NCI-H510A treated with DMSO at 0.1 percent for 48 hours (cell line): ENCODE results near the gene ALOX15.
"Not testable (repeated sequence)": the region's sequence is repeated elsewhere in the genome, so short reads cannot be mapped to it uniquely, and the experiment has no call there.

ENCODE experiments used
- DNase-seq: peaks from one replicate; lab custom pipeline; 2025; lab: John Stamatoyannopoulos, UW

Gene ALOX15

DNA sequence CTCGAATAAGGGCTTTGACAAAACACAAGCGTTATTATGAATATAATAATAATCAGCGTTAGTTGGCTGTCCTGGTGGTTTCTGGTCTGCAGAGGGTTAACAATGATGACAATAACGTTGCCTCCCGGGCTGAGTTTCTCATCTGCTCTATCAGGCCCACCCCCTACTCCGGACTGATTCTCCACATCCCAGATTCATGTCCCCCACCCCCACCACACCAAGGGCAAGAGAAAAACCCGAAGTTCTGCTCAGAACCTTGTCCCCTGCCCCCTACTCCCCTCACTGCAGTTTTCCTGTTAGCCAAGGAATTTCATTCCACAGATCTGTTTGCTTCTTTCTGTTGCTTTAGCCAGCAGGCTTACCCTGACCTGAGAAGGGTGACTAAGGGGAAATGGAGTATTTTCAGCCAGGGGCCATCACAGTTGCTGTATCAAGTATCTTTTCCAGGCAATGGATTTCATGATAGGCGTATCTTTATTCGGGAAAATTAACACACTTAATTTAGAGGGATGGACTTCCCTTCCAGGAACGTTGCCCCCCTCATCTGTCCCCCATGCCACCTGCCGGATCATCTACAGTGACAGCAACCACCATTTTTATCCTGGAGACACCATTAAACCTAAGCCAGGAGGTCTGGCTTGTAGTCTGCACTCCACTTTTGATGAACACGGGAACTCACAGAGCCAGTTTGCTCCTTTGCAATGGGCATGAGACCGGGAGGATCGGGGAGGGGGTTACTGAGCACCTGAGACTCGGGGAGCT lies 23.7 kb downstream of the ALOX15 start:
- DNase-seq = no peak

GRCh38 chr17:4617090-4617489 lies 24.4 kb downstream of the ALOX15 start:
- DNase-seq = no peak

DNA sequence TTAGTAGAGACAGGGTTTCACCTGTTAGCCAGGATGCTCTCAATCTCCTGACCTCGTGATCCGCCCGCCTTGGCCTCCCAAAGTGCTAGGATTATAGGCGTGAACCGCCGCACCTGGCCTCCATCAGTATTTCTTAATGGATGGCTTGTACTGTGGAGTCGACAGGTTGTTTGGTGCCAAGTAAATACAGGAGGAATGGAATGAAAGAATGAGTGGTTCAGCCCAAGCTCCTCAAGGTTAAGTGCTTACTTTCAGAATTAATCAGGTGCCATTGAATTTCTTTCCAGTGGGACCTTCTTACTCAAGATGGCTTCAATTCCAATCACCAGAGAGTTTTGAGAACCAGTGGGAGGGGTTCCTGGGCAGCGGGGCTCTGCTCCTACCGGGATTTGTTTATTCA lies 25.0 kb downstream of the ALOX15 start:
- DNase-seq = peak; percentile 6

GRCh38 chr17:4610656-4611055 lies 30.8 kb downstream of the ALOX15 start:
- DNase-seq = no peak

DNA sequence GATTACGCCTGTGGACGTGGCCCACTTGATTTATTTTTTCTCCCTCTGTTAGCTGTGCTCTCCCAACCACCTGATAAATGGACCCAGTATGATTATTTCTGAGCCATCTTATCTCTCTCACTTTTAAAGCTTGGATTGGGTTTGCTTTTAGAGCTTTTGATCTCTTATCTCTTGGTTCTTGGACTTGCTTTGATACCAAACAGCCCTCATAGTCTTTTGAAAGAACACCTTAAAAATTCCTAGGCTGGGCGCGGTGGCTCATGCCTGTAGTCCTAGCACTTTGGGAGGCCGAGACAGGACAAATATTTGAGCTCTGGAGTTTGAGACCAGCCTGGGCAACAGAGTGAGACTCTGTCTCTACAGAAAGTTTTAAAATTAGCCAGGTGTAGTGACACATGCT lies 31.3 kb downstream of the ALOX15 start:
- no peak for DNase-seq

GRCh38 chr17:4609761-4610160 lies 31.7 kb downstream of the ALOX15 start:
- DNase-seq = no peak

DNA sequence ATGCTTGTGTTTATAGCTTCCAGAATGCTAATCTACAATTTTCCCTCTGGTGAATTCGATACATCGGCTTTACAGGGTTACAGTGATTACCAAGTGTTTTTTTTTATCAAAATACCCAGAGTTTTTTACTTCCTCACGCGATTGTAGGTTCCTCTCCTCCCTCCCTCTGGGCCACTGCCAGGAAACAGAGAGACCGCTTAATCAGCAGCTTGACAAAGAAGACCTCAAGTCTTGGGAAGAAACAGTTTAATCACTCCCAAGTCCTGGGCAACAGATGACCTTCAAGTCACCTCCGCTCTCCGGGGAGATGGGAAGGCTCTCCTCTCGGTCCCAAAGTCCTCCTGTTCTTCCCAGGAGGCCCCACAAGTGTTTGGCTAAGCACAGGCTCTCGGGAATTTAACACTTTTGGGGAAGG lies 33.7 kb downstream of the ALOX15 start:
- DNase-seq = no peak

DNA sequence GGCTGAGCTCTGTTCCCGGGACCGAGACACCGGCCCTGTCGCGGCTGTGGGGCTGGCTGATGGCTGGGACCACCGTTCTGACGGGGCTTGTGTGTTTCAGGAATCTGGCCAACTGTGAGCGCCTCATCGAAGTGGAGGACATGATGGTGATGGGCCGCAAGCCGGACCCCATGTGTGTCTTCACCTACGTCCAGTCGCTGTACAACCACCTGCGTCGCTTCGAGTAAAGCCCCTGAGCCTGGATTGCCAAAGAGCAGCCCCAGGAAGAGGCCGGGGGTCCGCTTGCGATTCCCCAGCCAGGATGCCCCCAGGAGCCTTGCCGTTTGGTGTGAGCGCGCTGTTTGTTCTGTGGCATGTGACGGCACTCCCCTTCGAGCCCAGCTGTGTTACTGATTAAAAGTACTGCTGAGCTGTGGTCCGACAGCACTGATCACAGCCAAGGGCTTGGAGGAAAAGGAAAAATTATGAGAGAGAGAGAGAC lies 34.2 kb downstream of the ALOX15 start:
- DNase-seq = no peak

DNA sequence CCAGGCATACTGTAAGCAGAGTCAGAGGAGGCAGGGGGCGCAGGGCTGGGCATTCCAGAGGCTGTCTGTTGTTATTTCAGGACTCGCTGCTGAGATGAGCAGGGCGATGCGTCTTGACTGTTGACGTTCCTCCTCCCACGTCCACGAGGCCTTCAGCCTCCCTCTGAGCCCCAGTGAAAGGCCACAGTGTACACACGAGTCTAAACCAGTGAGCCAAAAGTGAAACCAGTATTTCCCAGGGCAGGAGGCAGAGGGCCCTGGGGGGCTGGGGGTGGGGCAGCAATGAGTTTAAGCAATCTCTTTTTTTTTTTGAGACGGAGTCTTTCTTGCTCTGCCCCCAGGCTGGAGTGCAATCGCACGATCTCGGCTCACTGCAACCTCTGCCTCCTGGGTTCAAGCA lies 35.7 kb downstream of the ALOX15 start:
- no peak for DNase-seq

DNA sequence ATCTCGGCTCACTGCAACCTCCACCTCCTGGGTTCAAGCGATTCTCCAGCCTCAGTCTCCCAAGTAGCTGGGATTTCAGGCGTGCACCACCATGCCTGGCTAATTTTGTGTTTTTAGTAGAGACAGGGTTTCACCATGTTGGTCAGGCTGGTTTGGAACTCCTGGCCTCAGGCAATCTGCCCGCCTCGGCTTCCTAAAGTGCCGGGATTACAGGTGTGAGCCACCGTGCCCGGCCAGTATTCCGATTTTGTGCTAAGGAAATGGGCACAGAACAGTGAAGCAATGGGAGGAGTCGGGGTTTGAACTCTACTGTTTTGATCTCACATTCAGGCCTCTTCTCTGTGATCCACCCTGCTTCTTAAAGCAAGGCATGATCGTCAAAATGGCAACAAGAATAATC lies 36.7 kb downstream of the ALOX15 start:
- not testable (repeated sequence) for DNase-seq

GRCh38 chr17:4604111-4604644 lies 37.3 kb downstream of the ALOX15 start:
- DNase-seq = peak; percentile 49

DNA sequence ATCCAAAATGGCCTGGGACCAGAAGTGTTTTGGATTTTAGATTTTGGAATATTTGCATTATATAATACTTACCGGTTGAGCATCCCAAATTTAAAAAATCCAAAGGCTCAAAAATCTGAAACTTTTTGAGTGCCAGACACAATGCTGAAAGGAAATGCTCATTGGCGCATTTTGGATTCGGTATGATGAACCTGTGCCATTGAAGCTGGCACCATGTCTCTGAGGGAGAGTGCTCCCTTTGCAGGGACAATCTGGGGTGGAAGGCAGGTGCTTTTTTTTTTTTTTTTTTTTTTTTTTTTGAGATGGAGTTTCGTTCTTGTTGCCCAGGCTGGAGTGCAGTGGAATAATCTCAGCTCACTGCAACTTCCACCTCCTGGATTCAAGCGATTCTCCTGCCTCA lies 39.4 kb downstream of the ALOX15 start:
- DNase-seq = no peak

GRCh38 chr17:4601326-4601725 lies 40.2 kb downstream of the ALOX15 start:
- no peak for DNase-seq

DNA sequence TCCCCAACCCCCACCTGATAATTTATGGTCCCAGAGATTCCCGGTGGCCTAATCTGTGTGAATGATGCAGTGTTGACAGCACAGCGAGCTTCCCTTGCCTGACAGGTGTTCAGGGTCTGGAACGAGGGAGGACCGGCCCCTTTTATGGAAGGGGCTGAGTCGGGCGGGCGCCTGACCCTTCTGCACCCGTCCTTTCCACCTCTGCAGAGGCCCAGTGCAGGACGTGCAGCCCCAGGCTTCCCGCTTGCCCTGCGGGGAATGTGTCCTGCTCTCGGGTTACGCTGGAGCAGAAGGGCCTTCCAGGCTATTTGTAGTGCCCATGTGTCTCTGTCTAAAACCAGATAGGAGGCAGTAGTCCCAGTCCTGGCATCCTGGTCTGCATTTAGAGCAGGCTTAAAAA lies 40.9 kb downstream of the ALOX15 start:
- DNase-seq = peak; percentile 15

- DNase-seq = peak; percentile 65
Measured at GRCh38 chr17:4599505-4600281, 41.8 kb downstream of the ALOX15 start.

GRCh38 chr17:4598776-4599504 lies 42.5 kb downstream of the ALOX15 start:
- DNase-seq = no peak

GRCh38 chr17:4597975-4598374 lies 43.5 kb downstream of the ALOX15 start:
- no peak for DNase-seq

DNA sequence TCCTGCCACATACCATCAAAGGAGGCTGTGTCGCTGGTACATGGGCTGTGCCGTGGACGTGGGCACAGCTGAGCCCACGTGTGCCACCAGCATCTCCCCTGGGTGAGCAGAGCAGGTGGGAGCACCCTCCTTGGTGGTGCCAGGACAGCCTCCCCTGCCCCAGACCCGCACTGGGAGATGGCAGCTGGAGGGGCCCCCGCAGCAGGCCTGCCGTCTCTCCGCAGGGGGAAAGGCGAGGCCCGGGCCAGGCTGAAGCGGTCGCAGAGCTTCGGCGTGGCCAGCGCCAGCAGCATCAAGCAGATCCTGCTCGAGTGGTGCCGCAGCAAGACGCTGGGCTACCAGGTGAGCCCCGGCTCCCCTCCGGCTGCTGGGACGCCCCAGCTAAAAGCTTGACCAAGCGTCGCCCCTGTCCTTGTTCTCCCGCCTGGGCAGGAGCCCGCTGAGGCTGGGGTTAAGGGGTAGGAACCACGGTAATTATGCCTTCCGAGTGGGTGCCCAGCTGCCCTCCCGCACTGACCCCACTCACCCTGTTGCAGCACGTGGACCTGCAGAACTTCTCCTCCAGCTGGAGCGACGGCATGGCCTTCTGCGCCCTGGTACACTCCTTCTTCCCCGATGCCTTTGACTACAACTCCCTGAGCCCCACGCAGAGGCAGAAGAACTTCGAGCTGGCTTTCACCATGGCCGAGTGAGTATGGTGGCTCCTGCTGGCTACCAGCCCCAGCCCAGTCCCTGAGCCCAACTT lies 44.7 kb downstream of the ALOX15 start:
- DNase-seq = no peak

DNA sequence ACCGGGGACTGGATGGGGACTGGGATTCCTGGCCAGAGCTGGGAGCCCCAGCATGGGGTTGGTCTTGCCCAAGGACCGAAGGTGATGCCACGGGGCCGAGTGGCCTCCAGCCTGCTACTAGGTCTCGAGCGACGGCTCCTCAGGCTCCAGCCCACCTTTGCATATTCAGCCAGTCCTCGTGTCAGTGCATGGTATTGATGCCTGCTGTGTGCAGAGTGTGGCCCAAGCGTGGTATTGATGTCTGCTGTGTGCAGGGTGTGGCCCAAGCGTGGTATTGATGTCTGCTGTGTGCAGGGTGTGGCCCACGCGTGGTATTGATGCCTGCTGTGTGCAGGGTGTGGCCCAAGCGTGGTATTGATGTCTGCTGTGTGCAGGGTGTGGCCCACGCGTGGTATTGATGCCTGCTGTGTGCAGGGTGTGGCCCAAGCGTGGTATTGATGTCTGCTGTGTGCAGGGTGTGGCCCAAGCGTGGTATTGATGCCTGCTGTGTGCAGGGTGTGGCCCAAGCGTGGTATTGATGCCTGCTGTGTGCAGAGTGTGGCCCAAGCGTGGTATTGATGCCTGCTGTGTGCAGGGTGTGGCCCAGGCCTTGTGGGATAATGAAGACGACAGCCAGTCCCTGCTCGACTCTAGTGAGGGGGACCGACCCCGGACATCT lies 45.7 kb downstream of the ALOX15 start:
- DNase-seq = not testable (repeated sequence)

GRCh38 chr17:4594931-4595684 lies 46.4 kb downstream of the ALOX15 start:
- peak; percentile 22 for DNase-seq
